Measurements from ENCODE around the gene TMEM213. TPM values are rescaled to one million over a fixed set of nuclear protein-coding genes. Genes with fewer than 3 reads are reported as not detected.

The TMEM213 gene
- total RNA-seq, 1 experiment from 2014 or later = not detected

- no peak for TF ChIP-seq EZH2phosphoT487 (IDR thresholded peaks at IDR 0.05; ENCODE audit: borderline replicate concordance)
These were observed 24.0 kb upstream of the TMEM213 start (continued) for GRCh38 chr7:138773817-138774216.

GRCh38 chr7:138776166-138776833, 21.5 kb upstream of the TMEM213 start:
- no peak overlapping the region for H3K4me3 ChIP-seq (replicated peaks in 1 of 2; ENCODE audit: low read depth in 1 of 2, low read length in 2 of 2)
- H3K4me2 ChIP-seq (ENCODE audit: low read length) = no peak overlapping the region
- ChIA-PET CTCF (no interaction called here), POLR2A (interaction anchor here (0.6 to 0.9 kb wide), 2 partner anchors 9 to 157 kb away, joined by 3 read pairs; no protein-coding TSS in a partner anchor), RAD21 (ENCODE audit: low non-redundant PET in 1 of 2, low total read pairs in 2 of 2, uncharacterized antibody in 2 of 2, unreplicated experiment in 2 of 2) (interaction anchor here (0.5 to 0.6 kb wide), 2 partner anchors 110 to 777 kb away, joined by 3 read pairs; no protein-coding TSS in a partner anchor)
- H4K20me1 ChIP-seq (ENCODE audit: insufficient read depth) = no peaks in the 10 kb centered on the region
- no peak overlapping the region for H3K27ac ChIP-seq (ENCODE audit: low read depth, low read length)
- no TSS peak for BruUV-seq (replicated peaks)
- H3K9me3 ChIP-seq (ENCODE audit: control insufficient read depth in 1 of 2, insufficient read depth in 1 of 2, low read depth in 1 of 2, low read length in 2 of 2) = no peaks in the 10 kb centered on the region
- no peak for TF ChIP-seq REST (IDR thresholded peaks at IDR 0.05; ENCODE audit: low read depth)
- TF ChIP-seq CBX3 (IDR thresholded peaks at IDR 0.05; ENCODE audit: low read depth) = no peak
- no peak for TF ChIP-seq JUND (IDR thresholded peaks at IDR 0.05)
- no peak for TF ChIP-seq EGR1 (IDR thresholded peaks at IDR 0.05; ENCODE audit: low read depth)
- no peak for TF ChIP-seq POLR2AphosphoS5 (IDR thresholded peaks at IDR 0.05; ENCODE audit: low read depth, low read length)
- TF ChIP-seq ATF3 (IDR thresholded peaks at IDR 0.05) = no peak
- TF ChIP-seq EZH2phosphoT487 (IDR thresholded peaks at IDR 0.05; ENCODE audit: borderline replicate concordance) = no peak
- TF ChIP-seq ZFX (IDR thresholded peaks at IDR 0.05) = no peak
- TF ChIP-seq SP1 (IDR thresholded peaks at IDR 0.05; ENCODE audit: low read depth) = no peak
- TF ChIP-seq CTCF (IDR thresholded peaks at IDR 0.05 in 2 of 3, conservative IDR thresholded peaks at IDR 0.05 in 1 of 3; ENCODE audit: borderline replicate concordance in 1 of 3, insufficient read depth in 1 of 3, low read depth in 2 of 3, low read length in 2 of 3) = no peak
- no peak for TF ChIP-seq RAD21 (IDR thresholded peaks at IDR 0.05; ENCODE audit: low read depth)
- no peak for TF ChIP-seq ZBTB33 (IDR thresholded peaks at IDR 0.05; ENCODE audit: extremely low read depth, insufficient replicate concordance, low read length)
- H3K4me1 ChIP-seq (ENCODE audit: control insufficient read depth in 1 of 2, insufficient read depth in 2 of 2, low read length in 2 of 2) = no peaks in the 10 kb centered on the region
- no peaks in the 10 kb centered on the region for H3K79me2 ChIP-seq (ENCODE audit: insufficient read depth, low read length)
- H3K36me3 ChIP-seq (ENCODE audit: control insufficient read depth in 1 of 2, insufficient read depth in 2 of 2, low read length in 2 of 2) = no peaks in the 10 kb centered on the region
- DNase-seq (ENCODE audit: low read depth, low spot score) (no peak), ATAC-seq (no peak; the same call in 1 of the 2 replicates)
- intact Hi-C loops (cut with micrococcal nuclease) = no loop called here
- H3K9me2 ChIP-seq (ENCODE audit: insufficient read depth) = no peaks in the 10 kb centered on the region
- no peak overlapping the region for H3K9ac ChIP-seq (ENCODE audit: low read length)
- no peak overlapping the region for H2AFZ ChIP-seq (ENCODE audit: low read depth, low read length, poor library complexity, severe bottlenecking)
- no peaks in the 10 kb centered on the region for H3K27me3 ChIP-seq (ENCODE audit: insufficient read depth, low read length)
